Measurements from ENCODE around the gene PSMD10.

DNA sequence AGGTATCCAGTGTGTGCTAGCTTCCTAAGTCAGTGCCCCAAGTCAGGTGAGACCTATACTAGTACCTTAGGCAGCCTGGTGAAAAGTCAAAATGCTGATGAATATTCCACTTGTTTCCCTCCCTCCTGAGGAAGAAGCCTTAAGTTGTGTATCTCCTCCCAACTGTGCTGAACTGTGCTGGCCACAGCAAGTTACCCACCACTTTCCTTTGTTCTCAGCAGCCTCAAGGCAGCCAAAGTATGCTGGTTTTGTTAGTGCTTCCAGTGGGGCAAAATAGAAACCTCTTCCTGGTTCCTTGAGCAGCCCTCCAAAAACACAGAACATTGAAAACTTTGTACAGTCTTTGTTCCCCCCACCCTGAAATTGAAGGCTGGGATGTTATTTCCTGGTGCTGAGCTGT is 14.1 kb upstream of the PSMD10 start:
- TF ChIP-seq, protein P1, sequence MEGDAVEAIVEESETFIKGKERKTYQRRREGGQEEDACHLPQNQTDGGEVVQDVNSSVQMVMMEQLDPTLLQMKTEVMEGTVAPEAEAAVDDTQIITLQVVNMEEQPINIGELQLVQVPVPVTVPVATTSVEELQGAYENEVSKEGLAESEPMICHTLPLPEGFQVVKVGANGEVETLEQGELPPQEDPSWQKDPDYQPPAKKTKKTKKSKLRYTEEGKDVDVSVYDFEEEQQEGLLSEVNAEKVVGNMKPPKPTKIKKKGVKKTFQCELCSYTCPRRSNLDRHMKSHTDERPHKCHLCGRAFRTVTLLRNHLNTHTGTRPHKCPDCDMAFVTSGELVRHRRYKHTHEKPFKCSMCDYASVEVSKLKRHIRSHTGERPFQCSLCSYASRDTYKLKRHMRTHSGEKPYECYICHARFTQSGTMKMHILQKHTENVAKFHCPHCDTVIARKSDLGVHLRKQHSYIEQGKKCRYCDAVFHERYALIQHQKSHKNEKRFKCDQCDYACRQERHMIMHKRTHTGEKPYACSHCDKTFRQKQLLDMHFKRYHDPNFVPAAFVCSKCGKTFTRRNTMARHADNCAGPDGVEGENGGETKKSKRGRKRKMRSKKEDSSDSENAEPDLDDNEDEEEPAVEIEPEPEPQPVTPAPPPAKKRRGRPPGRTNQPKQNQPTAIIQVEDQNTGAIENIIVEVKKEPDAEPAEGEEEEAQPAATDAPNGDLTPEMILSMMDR (IDR thresholded peaks at IDR 0.05), result no peak
- TF ChIP-seq POLR2A (IDR thresholded peaks at IDR 0.05), result no peak
